SK-N-SH (cell line): ENCODE results near the gene PHIP. TPM values are rescaled to one million over a fixed set of nuclear protein-coding genes. Genes with fewer than 3 reads are reported as not detected.

ENCODE experiments used
- CTCF ChIA-PET: fragments of 300-600, 350-600 bp; formaldehyde crosslinking; extraction: SDS; loops from one replicate; lab custom pipeline; 2021; lab: Yijun Ruan, JAX
- POLR2A ChIA-PET: fragments of 350-600 bp; sonication (Branson Sonifier 250); formaldehyde crosslinking; extraction: SDS; loops from one replicate; lab custom pipeline; 2020; ENCODE audit warnings: antibody characterized with exemption, inconsistent platforms; lab: Yijun Ruan, JAX
- DNase-seq: peaks from one replicate; pipeline ENCODE4 v3.0.0; 2012
- H2AFZ ChIP-seq: fragments of 200-600 bp; sonication (generic); 2 replicates; pipeline ENCODE4 v1.8.1; 2016; ENCODE audit warnings: antibody characterized with exemption, mild to moderate bottlenecking, low read depth
- H3F3A ChIP-seq: fragments of 200-600 bp; sonication (generic); replicated peaks from 2 replicates; pipeline ENCODE3; 2016; ENCODE audit warnings: antibody characterized with exemption, mild to moderate bottlenecking; ENCODE audit not compliant: insufficient read depth
- H3K27ac ChIP-seq, 2 experiments: fragments of 200-500 bp in 1 of 2; fragments of 200-600 bp in 1 of 2; sonication (Bioruptor generic) in 1 of 2; sonication (generic), shearing (Covaris generic) in 1 of 2; 2 replicates each; pipeline versions ENCODE4 v1.5.1 to v1.6.1; 2014 to 2016; ENCODE audit warnings: low read depth in 2 of 2, inconsistent platforms in 1 of 2, low read length in 1 of 2, mild to moderate bottlenecking in 1 of 2, mixed read lengths in 1 of 2
- H3K27me3 ChIP-seq: fragments of 200-600 bp; sonication (generic), shearing (Covaris generic); 2 replicates; pipeline ENCODE4 v1.6.1; 2016; ENCODE audit warnings: mixed run types; ENCODE audit not compliant: insufficient read depth
- H3K36me3 ChIP-seq, 2 experiments: fragments of 200-500 bp in 1 of 2; fragments of 200-600 bp in 1 of 2; sonication (Bioruptor generic) in 1 of 2; sonication (generic) in 1 of 2; replicated peaks in 1 of 2; 2 replicates each; pipeline versions ENCODE3 to v1.5.1; 2014 to 2016; ENCODE audit warnings: low read length in 1 of 2, mild to moderate bottlenecking in 1 of 2; ENCODE audit not compliant: insufficient read depth in 2 of 2, control insufficient read depth in 1 of 2
- H3K4me1 ChIP-seq, 2 experiments: fragments of 200-500 bp in 1 of 2; fragments of 200-600 bp in 1 of 2; sonication (Bioruptor generic) in 1 of 2; sonication (generic), shearing (Covaris generic) in 1 of 2; 2 replicates each; pipeline versions ENCODE4 v1.5.1 to v1.6.1; 2014 to 2016; ENCODE audit warnings: low read depth in 1 of 2, low read length in 1 of 2, mixed run types in 1 of 2; ENCODE audit not compliant: insufficient read depth in 2 of 2, control insufficient read depth in 1 of 2
- H3K4me2 ChIP-seq: fragments of 200-600 bp; sonication (generic), shearing (Covaris generic); 2 replicates; pipeline ENCODE4 v1.6.1; 2017; ENCODE audit warnings: mixed run types
- H3K4me3 ChIP-seq, 2 experiments: fragments of 200-500 bp in 1 of 2; fragments of 200-600 bp in 1 of 2; sonication (Bioruptor generic) in 1 of 2; sonication (generic), shearing (Covaris generic) in 1 of 2; 2 replicates each; pipeline versions ENCODE4 v1.5.1 to v1.8.1; 2014 to 2016; ENCODE audit warnings: low read depth in 2 of 2, inconsistent platforms in 1 of 2, low read length in 1 of 2, mild to moderate bottlenecking in 1 of 2, mixed read lengths in 1 of 2, moderate library complexity in 1 of 2
- H3K79me2 ChIP-seq: fragments of 200-600 bp; sonication (generic); 2 replicates; pipeline ENCODE4 v1.8.1; 2017; ENCODE audit warnings: mild to moderate bottlenecking; ENCODE audit not compliant: insufficient read depth
- H3K9ac ChIP-seq: fragments of 200-600 bp; sonication (generic); 2 replicates; pipeline ENCODE4 v1.6.1; 2017; ENCODE audit warnings: mixed run types
- H3K9me2 ChIP-seq: fragments of 200-600 bp; sonication (generic); 2 replicates; pipeline ENCODE4 v1.6.1; 2017; ENCODE audit warnings: mixed run types
- H3K9me3 ChIP-seq: fragments of 200-600 bp; sonication (generic); 2 replicates; pipeline ENCODE4 v1.6.1; 2017; ENCODE audit warnings: mixed run types, mild to moderate bottlenecking, moderate library complexity
- H4K20me1 ChIP-seq: fragments of 200-600 bp; sonication (generic); 2 replicates; pipeline ENCODE4 v1.6.1; 2017; ENCODE audit warnings: mild to moderate bottlenecking, mixed run types; ENCODE audit not compliant: insufficient read depth
- CTCF ChIP-seq: fragments of 200-600 bp; sonication (generic); IDR thresholded peaks from 2 replicates; pipeline ENCODE4 v1.6.1; 2017; ENCODE audit warnings: antibody characterized with exemption, mild to moderate bottlenecking, moderate library complexity
- MAX ChIP-seq: IDR thresholded peaks from 2 replicates; pipeline ENCODE4 v1.4.0; 2012; ENCODE audit warnings: low read depth
- MXI1 ChIP-seq: IDR thresholded peaks from 2 replicates; pipeline ENCODE4 v1.6.1; 2012; ENCODE audit warnings: mild to moderate bottlenecking, low read depth, low read length, improper control_type of control experiment
- RCOR1 ChIP-seq: fragments of 150-350 bp; IDR thresholded peaks from 2 replicates; pipeline ENCODE4 v1.6.1; 2017; ENCODE audit warnings: antibody characterized with exemption, low read length
- REST ChIP-seq: IDR thresholded peaks from 2 replicates; pipeline ENCODE4 v1.6.1; 2012; ENCODE audit warnings: mild to moderate bottlenecking, low read depth, low read length, moderate library complexity
- RFX5 ChIP-seq: IDR thresholded peaks from 2 replicates; pipeline ENCODE4 v1.6.1; 2012; ENCODE audit warnings: mild to moderate bottlenecking, improper control_type of control experiment, low read length
- RXRA ChIP-seq: IDR thresholded peaks from 2 replicates; pipeline ENCODE4 v1.4.0; 2012; ENCODE audit warnings: low read depth, mild to moderate bottlenecking, borderline replicate concordance
- SIN3A ChIP-seq: IDR thresholded peaks from 2 replicates; pipeline ENCODE4 v1.6.1; 2012; ENCODE audit warnings: low read depth, mild to moderate bottlenecking, low read length, moderate library complexity, borderline replicate concordance
- SMC3 ChIP-seq: IDR thresholded peaks from 2 replicates; pipeline ENCODE4 v1.6.1; 2012; ENCODE audit warnings: low read depth, low read length, improper control_type of control experiment
- TAF1 ChIP-seq: IDR thresholded peaks from 2 replicates; pipeline ENCODE4 v1.6.1; 2012; ENCODE audit warnings: low read depth, mild to moderate bottlenecking, low read length, moderate library complexity, borderline replicate concordance
- WGBS: methylation state at CpG from one replicate; pipeline ENCODE4 v1.1.6; 2017; ENCODE audit warnings: low lambda C conversion rate; 5-methylcytosine and 5-hydroxymethylcytosine counted together
- polyA plus RNA-seq, 3 experiments: library from polyadenylated mRNA; depleted of rRNA; stranded (reverse); fragments of >200 nt; gene quantifications; 2 replicates each; pipeline ENCODE4 v1.2.3, GENCODE V29; 2012

PHIP gene
- polyA plus RNA-seq, 1 of the 3 experiments (the other 2 are of a cell fraction): 1.7 TPM

DNA sequence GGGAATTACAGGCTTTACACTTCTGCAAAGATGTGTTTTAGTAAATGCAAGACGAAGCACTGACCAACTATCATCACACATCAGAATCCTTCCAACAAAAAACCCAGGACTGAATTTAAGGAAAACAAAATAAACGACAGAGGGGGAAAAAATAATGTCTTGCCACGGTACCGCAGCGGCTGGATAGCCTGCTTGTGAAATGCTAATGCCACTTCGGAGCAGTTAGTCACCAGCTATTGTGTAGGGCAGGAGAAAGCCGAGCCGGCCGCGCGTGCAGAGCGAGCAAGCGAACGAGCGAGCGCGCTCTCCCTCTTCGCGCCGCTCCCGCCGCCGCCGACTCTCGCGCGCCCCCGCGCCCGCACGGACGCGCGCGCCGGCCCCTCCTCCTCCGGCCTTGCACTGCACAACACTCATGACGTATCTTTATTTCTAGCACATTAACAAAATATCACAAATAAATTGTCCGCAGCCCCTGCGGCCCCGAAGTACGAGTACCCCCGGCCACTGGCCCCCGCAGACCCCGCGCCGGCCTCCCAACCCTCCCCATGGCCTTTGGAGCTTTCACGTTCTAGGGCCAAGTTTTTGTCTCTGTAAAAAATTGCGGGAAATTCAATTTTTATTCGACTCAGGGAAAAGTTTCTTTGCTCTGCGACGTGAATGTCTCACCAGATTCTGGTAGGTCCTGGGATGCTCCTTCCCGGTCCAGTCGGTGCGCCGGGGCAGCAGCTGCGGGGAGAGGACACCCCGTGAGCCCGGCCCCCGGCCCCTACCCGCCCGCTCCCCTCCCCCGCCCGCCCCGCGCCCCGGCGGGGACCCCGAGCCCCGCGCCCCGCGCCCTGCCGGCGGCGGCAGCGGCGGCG lies 1.0 kb downstream of the PHIP start:
- WGBS: under 1% methylated on average over 46 of the region's 79 CpGs
- H2AFZ ChIP-seq: peak overlapping the region; percentile 83

More for the DNA sequence above, 1.0 kb downstream of the PHIP start:
- H3K4me3 ChIP-seq: peak overlapping the region; percentile 75 to 82
- peaks cover 5 to 13% of the 10 kb centered on the region in 2 experiments; a peak in 2 of 4 replicates for H3K4me1 ChIP-seq
- ChIA-PET CTCF (interaction anchor here (0.8 to 1.2 kb wide), 5 partner anchors 10 to 791 kb away, joined by 3 to 4 read pairs (median 3); no protein-coding TSS in a partner anchor), POLR2A (interaction anchor here (1.1 to 1.5 kb wide), 2 partner anchors 733 to 734 kb away, joined by 3 to 5 read pairs; no protein-coding TSS in a partner anchor)
- H3K36me3 ChIP-seq: peaks cover 0 to 4% of the 10 kb centered on the region in 2 experiments
- no peaks in the 10 kb centered on the region for H3K9me2 ChIP-seq
- H4K20me1 ChIP-seq: no peaks in the 10 kb centered on the region
- TF ChIP-seq RXRA (no peak), REST (peak; percentile 45; the same call in 1 of the 2 replicates), CTCF (no peak), MAX (peak; percentile 61; the same call in 1 of the 2 replicates), TAF1 (peak; percentile 37; the same call in 1 of the 2 replicates), RFX5 (no peak), RCOR1 (peak; percentile 10; the same call in 1 of the 2 replicates), SIN3A (peak; percentile 32; the same call in 1 of the 2 replicates), SMC3 (no peak), MXI1 (peak; percentile 81; the same call in 1 of the 2 replicates)
- peak; percentile 87 for DNase-seq
- peaks cover 10% of the 10 kb centered on the region for H3F3A ChIP-seq
- H3K9ac ChIP-seq: peak overlapping the region; percentile 72
- peak overlapping the region; percentile 73 for H3K4me2 ChIP-seq
- H3K9me3 ChIP-seq: no peaks in the 10 kb centered on the region
- peaks cover 47% of the 10 kb centered on the region for H3K79me2 ChIP-seq
- H3K27ac ChIP-seq: peak overlapping the region; percentile 66 to 99
- H3K27me3 ChIP-seq: no peaks in the 10 kb centered on the region
